PFSK-1 (cell line): ENCODE data around the gene MED27.

ENCODE experiments used
- FOXP2 ChIP-seq: optimal IDR thresholded peaks from 2 replicates; pipeline ENCODE3; 2011; ENCODE audit warnings: borderline replicate concordance, control low read depth, inconsistent platforms; ENCODE audit not compliant: insufficient read depth; ENCODE audit errors: extremely low read length, extremely low read depth
- POLR2AphosphoS5 ChIP-seq: IDR thresholded peaks from 2 replicates; pipeline ENCODE4 v1.6.1; 2012; ENCODE audit warnings: low read depth, mild to moderate bottlenecking, control low read depth, low read length, moderate library complexity
- REST ChIP-seq, 2 experiments: IDR thresholded peaks; 2 replicates each; pipeline versions ENCODE4 v1.6.1 to v1.8.0; 2011 to 2012; ENCODE audit warnings: low read depth in 2 of 2, low read length in 2 of 2, control low read depth in 1 of 2, inconsistent platforms in 1 of 2, mild to moderate bottlenecking in 1 of 2, moderate library complexity in 1 of 2; ENCODE audit not compliant: insufficient read depth in 1 of 2
- SIN3A ChIP-seq: IDR thresholded peaks from 2 replicates; pipeline ENCODE4 v1.6.1; 2012; ENCODE audit warnings: mild to moderate bottlenecking, low read length, moderate library complexity, borderline replicate concordance; ENCODE audit not compliant: insufficient read depth
- TAF1 ChIP-seq: IDR thresholded peaks from 2 replicates; pipeline ENCODE4 v1.6.1; 2012; ENCODE audit warnings: low read length, control low read depth, borderline replicate concordance; ENCODE audit not compliant: insufficient read depth

The MED27 gene

GRCh38 chr9:131951155-131951554 is 128.5 kb downstream of the MED27 start:
- TF ChIP-seq POLR2AphosphoS5, result no peak
- TF ChIP-seq SIN3A, result no peak
- TF ChIP-seq TAF1, result no peak
- TF ChIP-seq FOXP2, result no peak
- TF ChIP-seq REST (IDR thresholded peaks at IDR 0.05; ENCODE audit: insufficient read depth in 1 of 2, low read depth in 2 of 2, low read length in 2 of 2), result no peak

GRCh38 chr9:131950487-131950886 is 129.2 kb downstream of the MED27 start:
- TF ChIP-seq FOXP2, result no peak
- TF ChIP-seq REST (IDR thresholded peaks at IDR 0.05; ENCODE audit: insufficient read depth in 1 of 2, low read depth in 2 of 2, low read length in 2 of 2), result no peak
- no peak for TF ChIP-seq POLR2AphosphoS5
- no peak for TF ChIP-seq TAF1
- no peak for TF ChIP-seq SIN3A

- TF ChIP-seq POLR2AphosphoS5 (no peak), SIN3A (no peak), TAF1 (no peak), FOXP2 (no peak), REST (IDR thresholded peaks at IDR 0.05; ENCODE audit: insufficient read depth in 1 of 2, low read depth in 2 of 2, low read length in 2 of 2) (no peak)
Measured at GRCh38 chr9:131946180-131946579, 133.5 kb downstream of the MED27 start.

GRCh38 chr9:131943351-131943841 is 136.3 kb downstream of the MED27 start:
- TF ChIP-seq TAF1, result no peak
- no peak for TF ChIP-seq SIN3A
- no peak for TF ChIP-seq FOXP2
- TF ChIP-seq REST (IDR thresholded peaks at IDR 0.05; ENCODE audit: insufficient read depth in 1 of 2, low read depth in 2 of 2, low read length in 2 of 2), result no peak
- TF ChIP-seq POLR2AphosphoS5, result no peak

GRCh38 chr9:131942146-131942720 is 137.4 kb downstream of the MED27 start:
- TF ChIP-seq SIN3A, result no peak
- TF ChIP-seq POLR2AphosphoS5, result no peak
- no peak for TF ChIP-seq FOXP2
- no peak for TF ChIP-seq REST (IDR thresholded peaks at IDR 0.05; ENCODE audit: insufficient read depth in 1 of 2, low read depth in 2 of 2, low read length in 2 of 2)
- TF ChIP-seq TAF1, result no peak
